Fibroblast of lung (primary cell): ENCODE data around the gene TNFRSF21. TPM values are rescaled to one million over a fixed set of nuclear protein-coding genes. Genes with fewer than 3 reads are reported as not detected.

ENCODE experiments used
- DNase-seq, 2 donors: peaks; one replicate each; pipeline versions ENCODE4 v3.0.0 to v3.0.0-alpha.2; 2010; ENCODE audit warnings: low read depth in 2 of 2
- H2AFZ ChIP-seq: 2 replicates; pipeline ENCODE4 v1.5.1; 2012; ENCODE audit warnings: low read length, control low read depth, inconsistent platforms
- H3K27ac ChIP-seq: 2 replicates; pipeline ENCODE4 v1.5.1; 2011; ENCODE audit warnings: low read length, control low read depth; ENCODE audit not compliant: insufficient read depth
- H3K27me3 ChIP-seq: 2 replicates; pipeline ENCODE4 v1.5.1; 2011; ENCODE audit warnings: mild to moderate bottlenecking, low read length; ENCODE audit not compliant: control insufficient read depth, insufficient read depth
- H3K36me3 ChIP-seq: 2 replicates; pipeline ENCODE4 v1.5.1; 2011; ENCODE audit warnings: low read length; ENCODE audit not compliant: control insufficient read depth, insufficient read depth
- H3K4me1 ChIP-seq: 2 replicates; pipeline ENCODE4 v1.5.1; 2011; ENCODE audit warnings: low read length; ENCODE audit not compliant: control insufficient read depth, insufficient read depth; ENCODE audit errors: extremely low read depth
- H3K4me2 ChIP-seq: 2 replicates; pipeline ENCODE4 v1.5.1; 2011; ENCODE audit warnings: low read length, control low read depth; ENCODE audit not compliant: insufficient read depth; ENCODE audit errors: extremely low read depth
- H3K4me3 ChIP-seq, 4 experiments: fragments of 200-600 bp in 1 of 4; sonication (generic) in 1 of 4; replicated peaks in 1 of 4; 2 replicates each; pipeline ENCODE4 v1.5.1; 2011 to 2016; ENCODE audit warnings: low read length in 4 of 4, low read depth in 3 of 4, mild to moderate bottlenecking in 3 of 4, control low read depth in 2 of 4, inconsistent platforms in 1 of 4, mixed read lengths in 1 of 4; ENCODE audit not compliant: insufficient read depth in 1 of 4; ENCODE audit errors: control extremely low read depth in 1 of 4
- H3K79me2 ChIP-seq: 2 replicates; pipeline ENCODE4 v1.5.1; 2012; ENCODE audit warnings: mild to moderate bottlenecking, low read length, inconsistent platforms; ENCODE audit not compliant: control insufficient read depth, insufficient read depth
- H3K9ac ChIP-seq: 2 replicates; pipeline ENCODE4 v1.5.1; 2011; ENCODE audit warnings: mild to moderate bottlenecking, low read length, control low read depth; ENCODE audit not compliant: insufficient read depth
- H3K9me3 ChIP-seq: 2 replicates; pipeline ENCODE4 v1.5.1; 2012; ENCODE audit warnings: low read depth, low read length; ENCODE audit not compliant: control insufficient read depth, insufficient read depth
- H4K20me1 ChIP-seq: 2 replicates; pipeline ENCODE4 v1.5.1; 2011; ENCODE audit warnings: low read length; ENCODE audit not compliant: control insufficient read depth, insufficient read depth; ENCODE audit errors: extremely low read depth
- CTCF ChIP-seq, 2 donors: IDR thresholded peaks in 1 of 2; conservative IDR thresholded peaks in 1 of 2; 1 replicate in 1 of 2; 2 replicates in 1 of 2; pipeline ENCODE4 v1.5.1; 2011 to 2012; ENCODE audit warnings: low read length in 2 of 2, control low read depth in 1 of 2, inconsistent platforms in 1 of 2, low read depth in 1 of 2, mild to moderate bottlenecking in 1 of 2
- EZH2 ChIP-seq: IDR thresholded peaks from 2 replicates; pipeline ENCODE4 v1.5.1; 2012; ENCODE audit warnings: low read length, control low read depth, mild to moderate bottlenecking; ENCODE audit errors: missing control alignments
- polyA plus RNA-seq, 2 donors: library from polyadenylated mRNA; depleted of rRNA in 1 of 2; stranded (reverse) in 1 of 2; unstranded in 1 of 2; fragments of >200 nt; gene quantifications; 2 replicates each; pipeline ENCODE4 v1.2.1, GENCODE V29; 2011 to 2012; ENCODE audit warnings: missing spikeins in 1 of 2
- total RNA-seq: library from RNA; depleted of rRNA; stranded (reverse); fragments of >200 nt; gene quantifications from 2 replicates; pipeline ENCODE4 v1.2.1, GENCODE V29; 2014

The TNFRSF21 gene
- total and polyA plus RNA-seq, 2 donors (not counting 1 experiment from before 2014, with no cell fraction given) = 4.8 to 8.9 TPM

GRCh38 chr6:47323321-47323720 is 13.6 kb upstream of the TNFRSF21 start:
- H3K36me3 ChIP-seq = no peaks in the 10 kb centered on the region
- no peaks in the 10 kb centered on the region for H4K20me1 ChIP-seq
- no peak overlapping the region for H3K4me2 ChIP-seq
- H3K4me1 ChIP-seq = no peaks in the 10 kb centered on the region
- H3K9me3 ChIP-seq = no peaks in the 10 kb centered on the region
- no peak overlapping the region for H3K4me3 ChIP-seq
- H3K9ac ChIP-seq = no peak overlapping the region
- no peak overlapping the region for H2AFZ ChIP-seq
- no peaks in the 10 kb centered on the region for H3K27me3 ChIP-seq
- no peak for DNase-seq
- TF ChIP-seq EZH2 (no peak), CTCF (conservative IDR thresholded peaks at IDR 0.05 in 1 of 2, IDR thresholded peaks at IDR 0.05 in 1 of 2; ENCODE audit: low read depth in 1 of 2, low read length in 2 of 2) (no peak)
- no peaks in the 10 kb centered on the region for H3K79me2 ChIP-seq
- no peak overlapping the region for H3K27ac ChIP-seq

GRCh38 chr6:47321577-47321976 is 11.9 kb upstream of the TNFRSF21 start:
- H3K4me1 ChIP-seq = no peaks in the 10 kb centered on the region
- H3K4me3 ChIP-seq = no peak overlapping the region
- H4K20me1 ChIP-seq = no peaks in the 10 kb centered on the region
- TF ChIP-seq EZH2 = no peak
- DNase-seq = no peak
- H3K27me3 ChIP-seq = no peaks in the 10 kb centered on the region
- no peak overlapping the region for H3K27ac ChIP-seq
- H3K79me2 ChIP-seq = no peaks in the 10 kb centered on the region
- H3K9ac ChIP-seq = no peak overlapping the region
- no peak overlapping the region for H3K4me2 ChIP-seq
- no peaks in the 10 kb centered on the region for H3K9me3 ChIP-seq
- H2AFZ ChIP-seq = no peak overlapping the region
- H3K36me3 ChIP-seq = no peaks in the 10 kb centered on the region

- DNase-seq = no peak
- no peaks in the 10 kb centered on the region for H3K36me3 ChIP-seq
- H3K4me1 ChIP-seq = no peaks in the 10 kb centered on the region
- no peaks in the 10 kb centered on the region for H4K20me1 ChIP-seq
- no peak overlapping the region for H3K27ac ChIP-seq
- TF ChIP-seq EZH2 = no peak
- no peak overlapping the region for H3K4me3 ChIP-seq
- no peaks in the 10 kb centered on the region for H3K79me2 ChIP-seq
- H3K4me2 ChIP-seq = no peak overlapping the region
- no peaks in the 10 kb centered on the region for H3K9me3 ChIP-seq
- no peak overlapping the region for H2AFZ ChIP-seq
- H3K9ac ChIP-seq = no peak overlapping the region
- H3K27me3 ChIP-seq = no peaks in the 10 kb centered on the region
Observed at GRCh38 chr6:47319867-47320266, 10.2 kb upstream of the TNFRSF21 start.

GRCh38 chr6:47319382-47319781 is 9.7 kb upstream of the TNFRSF21 start:
- DNase-seq = no peak
- Histone ChIP-seq H3K4me1 (no peaks in the 10 kb centered on the region), H2AFZ (no peak overlapping the region), H4K20me1 (no peaks in the 10 kb centered on the region), H3K9me3 (no peaks in the 10 kb centered on the region), H3K27ac (no peak overlapping the region), H3K27me3 (no peaks in the 10 kb centered on the region), H3K36me3 (no peaks in the 10 kb centered on the region), H3K4me2 (no peak overlapping the region), H3K9ac (no peak overlapping the region), H3K79me2 (no peaks in the 10 kb centered on the region), H3K4me3 (no peak overlapping the region)
- TF ChIP-seq CTCF (conservative IDR thresholded peaks at IDR 0.05 in 1 of 2, IDR thresholded peaks at IDR 0.05 in 1 of 2; ENCODE audit: low read depth in 1 of 2, low read length in 2 of 2) (no peak), EZH2 (no peak)
